Camera-type eye (tissue), 1 donor: ENCODE measurements around the gene EIF4A2. TPM values are rescaled to one million over a fixed set of nuclear protein-coding genes. Genes with fewer than 3 reads are reported as not detected.

Experiments
- total RNA-seq: library from RNA; depleted of rRNA; stranded (reverse); fragments of >200 nt; gene quantifications from one replicate; pipeline ENCODE4 v1.2.3, GENCODE V29; 2014

Gene EIF4A2
- 901 TPM for total RNA-seq

DNA sequence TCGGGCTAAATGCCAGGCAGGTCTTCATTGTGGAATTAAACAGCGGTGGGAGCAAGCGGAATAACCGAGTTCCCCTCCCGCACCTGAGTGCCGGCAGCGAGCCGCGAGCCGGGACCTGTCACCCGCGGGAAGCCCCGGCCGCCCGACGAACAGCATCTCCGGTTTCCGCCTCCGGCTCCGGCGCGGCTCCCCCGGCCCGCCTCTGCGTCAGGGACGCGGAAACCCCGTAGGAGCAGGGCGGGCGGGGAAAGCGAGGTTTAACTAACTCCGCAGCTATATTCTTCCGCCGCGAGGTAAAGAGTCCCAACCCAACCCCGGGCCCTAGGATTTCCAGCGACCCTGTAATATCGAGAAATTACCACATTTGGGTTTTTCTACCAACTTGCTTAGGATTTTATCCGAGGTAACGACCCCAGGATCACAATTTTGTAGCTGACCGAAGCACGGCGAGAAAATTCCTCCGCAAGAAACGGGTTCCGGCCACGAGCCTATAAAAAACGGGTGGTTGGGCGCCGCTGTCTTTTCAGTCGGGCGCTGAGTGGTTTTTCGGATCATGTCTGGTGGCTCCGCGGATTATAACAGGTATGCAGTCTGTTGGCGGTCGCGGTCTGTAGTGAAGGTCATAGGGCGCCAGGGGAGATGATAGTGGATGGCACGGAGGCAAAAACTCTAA is at the start of gene EIF4A2:
EIF4A2 (plus strand) TSS at position 520 of the 673 bp plus-strand sequence; CDS start at position 554, 34 bp downstream.

DNA sequence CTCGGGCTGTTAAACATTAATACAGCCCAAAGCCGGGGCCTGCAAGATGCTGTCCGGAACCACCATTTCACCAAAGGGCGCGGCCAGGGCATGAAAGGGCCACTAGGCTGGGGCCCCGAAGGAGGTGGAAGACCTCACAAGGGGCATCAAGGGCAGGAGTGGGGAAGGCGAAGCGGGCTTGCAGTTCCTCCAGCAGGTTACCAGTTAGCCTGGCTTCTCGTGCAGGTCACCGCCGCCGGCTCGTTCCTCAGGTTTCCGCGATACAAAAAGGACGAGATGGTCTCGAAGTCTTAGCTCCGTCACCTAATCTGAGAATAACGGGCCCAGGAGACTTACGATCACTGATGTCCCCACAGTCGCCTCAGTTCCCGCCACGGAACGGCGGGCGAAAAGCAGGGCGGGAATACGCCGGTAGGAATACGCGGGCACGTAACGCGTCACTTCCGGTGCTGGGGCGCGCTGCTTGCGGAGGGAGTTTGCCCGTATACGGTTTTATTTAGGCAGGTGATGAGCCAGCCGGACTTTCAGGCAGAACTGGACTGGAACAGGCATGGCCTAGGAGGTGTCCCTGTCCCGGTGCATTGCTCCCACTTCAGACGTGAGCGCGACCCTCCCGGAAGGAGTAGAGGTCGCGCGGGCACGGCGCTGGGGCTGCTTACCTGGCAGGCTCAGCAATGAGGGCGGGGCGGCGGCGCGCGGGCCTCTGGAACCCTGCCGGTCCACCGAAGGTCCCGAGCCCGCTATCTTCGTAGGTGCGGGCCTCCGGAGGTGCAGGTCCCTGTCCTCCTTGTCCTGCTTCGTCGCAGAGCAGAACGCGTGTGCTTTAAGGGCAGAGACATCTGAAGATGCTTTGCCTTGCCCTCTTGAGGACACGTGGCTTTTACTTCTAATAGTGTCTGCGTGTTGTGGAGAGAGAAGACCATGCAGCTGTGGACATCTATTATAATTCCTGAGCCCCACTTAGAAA is 23.0 kb downstream of the EIF4A2 start, which contains the start of gene RFC4:
RFC4 (minus strand) TSS at position 394 of the 967 bp plus-strand sequence. CDS start 1,769 bp downstream, outside the sequence.

Other genes starting within 250 kb of the EIF4A2 start
- gene CRYGS, start 239.2 kb upstream of the EIF4A2 start, total RNA-seq = 2,965 TPM
- gene TBCCD1, start 216.2 kb upstream of the EIF4A2 start, total RNA-seq = 30.2 TPM
- 39.0 TPM for gene DNAJB11, start 212.9 kb upstream of the EIF4A2 start, total RNA-seq
- not detected for gene AHSG, start 170.5 kb upstream of the EIF4A2 start, total RNA-seq
- gene FETUB, start 143.2 kb upstream of the EIF4A2 start, total RNA-seq = not detected
- not detected for gene HRG, start 117.6 kb upstream of the EIF4A2 start, total RNA-seq
- not detected for gene KNG1, start 66.2 kb upstream of the EIF4A2 start, total RNA-seq
- gene RFC4, start 22.9 kb downstream of the EIF4A2 start, total RNA-seq = 39.2 TPM
- 1.4 TPM for gene ADIPOQ, start 59.1 kb downstream of the EIF4A2 start, total RNA-seq
- gene ST6GAL1, start 146.9 kb downstream of the EIF4A2 start, total RNA-seq = 18.1 TPM